ENCODE results near the gene MAGEA12. TPM values are rescaled to one million over a fixed set of nuclear protein-coding genes. Genes with fewer than 3 reads are reported as not detected.
A peak's percentile ranks its signal among the peaks of the same experiment; 100 is the strongest.

The MAGEA12 gene
- total and polyA plus RNA-seq, 9 of the 15 experiments (the other 6 are each of a cell fraction or from before 2014, with no cell fraction given), result 53.4 to 101 (median 80.4) TPM

GRCh38 chrX:152733261-152733975 lies at the start of gene MAGEA12, which contains the start of gene CSAG1 (continued):
- TF ChIP-seq, protein P1, sequence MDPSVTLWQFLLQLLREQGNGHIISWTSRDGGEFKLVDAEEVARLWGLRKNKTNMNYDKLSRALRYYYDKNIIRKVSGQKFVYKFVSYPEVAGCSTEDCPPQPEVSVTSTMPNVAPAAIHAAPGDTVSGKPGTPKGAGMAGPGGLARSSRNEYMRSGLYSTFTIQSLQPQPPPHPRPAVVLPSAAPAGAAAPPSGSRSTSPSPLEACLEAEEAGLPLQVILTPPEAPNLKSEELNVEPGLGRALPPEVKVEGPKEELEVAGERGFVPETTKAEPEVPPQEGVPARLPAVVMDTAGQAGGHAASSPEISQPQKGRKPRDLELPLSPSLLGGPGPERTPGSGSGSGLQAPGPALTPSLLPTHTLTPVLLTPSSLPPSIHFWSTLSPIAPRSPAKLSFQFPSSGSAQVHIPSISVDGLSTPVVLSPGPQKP (CRISPR knock-in tag; IDR thresholded peaks at IDR 0.05), result no peak
- TF ChIP-seq RBM17 (IDR thresholded peaks at IDR 0.05; ENCODE audit: borderline replicate concordance, low read depth, low read length) (no peak), IRF9 (tag; IDR thresholded peaks at IDR 0.05) (no peak), ARID2 (IDR thresholded peaks at IDR 0.05) (no peak), FOXK1 (CRISPR knock-in tag; IDR thresholded peaks at IDR 0.05; ENCODE audit: borderline replicate concordance) (no peak), ZNF282 (CRISPR knock-in tag; IDR thresholded peaks at IDR 0.05) (no peak), ZNF143 (CRISPR knock-in tag; IDR thresholded peaks at IDR 0.05) (no peak), ZNF274 (IDR thresholded peaks at IDR 0.05; ENCODE audit: borderline replicate concordance, low read depth, low read length) (no peak), ZFP91 (CRISPR knock-in tag; IDR thresholded peaks at IDR 0.05) (no peak), SMARCC2 (IDR thresholded peaks at IDR 0.05; ENCODE audit: low read depth) (no peak), HIVEP1 (CRISPR knock-in tag; IDR thresholded peaks at IDR 0.05) (no peak), NEUROD1 (IDR thresholded peaks at IDR 0.05; ENCODE audit: borderline replicate concordance, low read depth, low read length, partially characterized antibody) (peak; percentile 94), CHD2 (IDR thresholded peaks at IDR 0.05; ENCODE audit: low read depth, low read length) (peak; percentile 95), SRSF1 (IDR thresholded peaks at IDR 0.05; ENCODE audit: low read depth, low read length) (no peak), HMG20B (CRISPR knock-in tag; IDR thresholded peaks at IDR 0.05) (no peak), KLF13 (tag; IDR thresholded peaks at IDR 0.05; ENCODE audit: borderline replicate concordance, low read depth) (no peak), TOE1 (IDR thresholded peaks at IDR 0.05; ENCODE audit: borderline replicate concordance) (peak; percentile 37; the same call in 1 of the 2 replicates), TOE1 (CRISPR knock-in tag; IDR thresholded peaks at IDR 0.05; ENCODE audit: borderline replicate concordance, low read depth) (no peak)
- TF ChIP-seq, protein P2, sequence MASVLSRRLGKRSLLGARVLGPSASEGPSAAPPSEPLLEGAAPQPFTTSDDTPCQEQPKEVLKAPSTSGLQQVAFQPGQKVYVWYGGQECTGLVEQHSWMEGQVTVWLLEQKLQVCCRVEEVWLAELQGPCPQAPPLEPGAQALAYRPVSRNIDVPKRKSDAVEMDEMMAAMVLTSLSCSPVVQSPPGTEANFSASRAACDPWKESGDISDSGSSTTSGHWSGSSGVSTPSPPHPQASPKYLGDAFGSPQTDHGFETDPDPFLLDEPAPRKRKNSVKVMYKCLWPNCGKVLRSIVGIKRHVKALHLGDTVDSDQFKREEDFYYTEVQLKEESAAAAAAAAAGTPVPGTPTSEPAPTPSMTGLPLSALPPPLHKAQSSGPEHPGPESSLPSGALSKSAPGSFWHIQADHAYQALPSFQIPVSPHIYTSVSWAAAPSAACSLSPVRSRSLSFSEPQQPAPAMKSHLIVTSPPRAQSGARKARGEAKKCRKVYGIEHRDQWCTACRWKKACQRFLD (CRISPR knock-in tag; IDR thresholded peaks at IDR 0.05), result no peak
- TF ChIP-seq, protein P3, sequence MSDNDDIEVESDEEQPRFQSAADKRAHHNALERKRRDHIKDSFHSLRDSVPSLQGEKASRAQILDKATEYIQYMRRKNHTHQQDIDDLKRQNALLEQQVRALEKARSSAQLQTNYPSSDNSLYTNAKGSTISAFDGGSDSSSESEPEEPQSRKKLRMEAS (CRISPR knock-in tag; IDR thresholded peaks at IDR 0.05), result no peak
- TF ChIP-seq, protein P4, sequence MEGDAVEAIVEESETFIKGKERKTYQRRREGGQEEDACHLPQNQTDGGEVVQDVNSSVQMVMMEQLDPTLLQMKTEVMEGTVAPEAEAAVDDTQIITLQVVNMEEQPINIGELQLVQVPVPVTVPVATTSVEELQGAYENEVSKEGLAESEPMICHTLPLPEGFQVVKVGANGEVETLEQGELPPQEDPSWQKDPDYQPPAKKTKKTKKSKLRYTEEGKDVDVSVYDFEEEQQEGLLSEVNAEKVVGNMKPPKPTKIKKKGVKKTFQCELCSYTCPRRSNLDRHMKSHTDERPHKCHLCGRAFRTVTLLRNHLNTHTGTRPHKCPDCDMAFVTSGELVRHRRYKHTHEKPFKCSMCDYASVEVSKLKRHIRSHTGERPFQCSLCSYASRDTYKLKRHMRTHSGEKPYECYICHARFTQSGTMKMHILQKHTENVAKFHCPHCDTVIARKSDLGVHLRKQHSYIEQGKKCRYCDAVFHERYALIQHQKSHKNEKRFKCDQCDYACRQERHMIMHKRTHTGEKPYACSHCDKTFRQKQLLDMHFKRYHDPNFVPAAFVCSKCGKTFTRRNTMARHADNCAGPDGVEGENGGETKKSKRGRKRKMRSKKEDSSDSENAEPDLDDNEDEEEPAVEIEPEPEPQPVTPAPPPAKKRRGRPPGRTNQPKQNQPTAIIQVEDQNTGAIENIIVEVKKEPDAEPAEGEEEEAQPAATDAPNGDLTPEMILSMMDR (IDR thresholded peaks at IDR 0.05 in 2 of 3, conservative IDR thresholded peaks at IDR 0.05 in 1 of 3; ENCODE audit: insufficient read depth in 2 of 3, low read depth in 1 of 3, low read length in 3 of 3), result no peak
